A549 (cell line): ENCODE data around the gene HGS. TPM values are rescaled to one million over a fixed set of nuclear protein-coding genes. Genes with fewer than 3 reads are reported as not detected.
A peak's percentile ranks its signal among the peaks of the same experiment; 100 is the strongest.

Experiments
- ATAC-seq, 2 experiments: fragments of 200-7000 bp in 1 of 2; fragments of >200 bp in 1 of 2; cut with Nextera tagmentation in 1 of 2; cut with Tn5 transposase in 1 of 2; 3 replicates each; pipeline versions ENCODE4 v1.8.0 to v1.9.1; 2018 to 2020; ENCODE audit warnings: mild to moderate bottlenecking in 1 of 2, moderate library complexity in 1 of 2
- CTCF ChIA-PET: fragments of 300-600 bp; sonication (Branson Sonifier 250); formaldehyde crosslinking; extraction: SDS; loops from one replicate; lab custom pipeline; 2021; ENCODE audit warnings: antibody characterized with exemption, inconsistent platforms; lab: Yijun Ruan, JAX
- POLR2A ChIA-PET: fragments of 350-600 bp; formaldehyde crosslinking; extraction: SDS; loops from one replicate; lab custom pipeline; 2021; ENCODE audit warnings: antibody characterized with exemption, inconsistent platforms; lab: Yijun Ruan, JAX
- DNase-seq, 2 experiments: peaks; one replicate each; pipeline versions ENCODE4 v3.0.0 to v3.0.0-alpha.2; 2011 to 2016; ENCODE audit warnings: low read depth in 1 of 2, low spot score in 1 of 2
- FAIRE-seq: peaks from 2 replicates; lab custom pipeline; 2011; peaks lifted over from hg19 to GRCh38; lab: Jason Lieb, UNC
- H3K27ac ChIP-seq, 2 experiments: fragments of >200 bp; sonication (Bioruptor Twin); formaldehyde crosslinking; 3 replicates each; pipeline ENCODE4 v1.5.1; 2016 to 2017
- H3K4me1 ChIP-seq: fragments of >200 bp; sonication (Bioruptor Twin); formaldehyde crosslinking; 3 replicates; pipeline ENCODE4 v1.6.1; 2016
- H3K4me2 ChIP-seq: fragments of >200 bp; sonication (Bioruptor Twin); formaldehyde crosslinking; 3 replicates; pipeline ENCODE4 v1.6.1; 2016
- H3K4me3 ChIP-seq: fragments of >200 bp; sonication (Bioruptor Twin); formaldehyde crosslinking; 3 replicates; pipeline ENCODE4 v1.5.1; 2016
- H3K9me3 ChIP-seq: fragments of >200 bp; sonication (Bioruptor Twin); formaldehyde crosslinking; 3 replicates; pipeline ENCODE4 v1.6.1; 2016
- CHD4 ChIP-seq: fragments of 200-600 bp; sonication (generic); IDR thresholded peaks from 2 replicates; pipeline ENCODE4 v1.6.1; 2016; ENCODE audit warnings: antibody characterized with exemption, mild to moderate bottlenecking, borderline replicate concordance
- ESRRA ChIP-seq: fragments of 150-350 bp; IDR thresholded peaks from 2 replicates; pipeline ENCODE4 v1.6.1; 2014; ENCODE audit warnings: mild to moderate bottlenecking, low read length, borderline replicate concordance
- FOSB ChIP-seq: fragments of 250-450 bp; sonication (Bioruptor Pico); IDR thresholded peaks from 2 replicates; pipeline ENCODE4 v1.5.0; 2020; ENCODE audit warnings: mild to moderate bottlenecking, moderate library complexity
- FOXS1 ChIP-seq: fragments of 250-450 bp; sonication (Bioruptor Pico); IDR thresholded peaks from 2 replicates; pipeline ENCODE4 v1.5.0; 2020; ENCODE audit warnings: mild to moderate bottlenecking, moderate library complexity
- HMGXB4 ChIP-seq: fragments of 250-450 bp; sonication (Bioruptor Pico); IDR thresholded peaks from 2 replicates; pipeline ENCODE4 v1.5.0; 2021; ENCODE audit warnings: mild to moderate bottlenecking, moderate library complexity, borderline replicate concordance
- HOXB5 ChIP-seq: fragments of 250-450 bp; sonication (Bioruptor Pico); IDR thresholded peaks from 2 replicates; pipeline ENCODE4 v1.5.0; 2020; ENCODE audit warnings: mild to moderate bottlenecking, moderate library complexity
- JUN ChIP-seq, 2 experiments: fragments of >200 bp; sonication (Bioruptor Twin); formaldehyde crosslinking; IDR thresholded peaks; 2 replicates in 1 of 2; 3 replicates in 1 of 2; pipeline ENCODE4 v1.6.1; 2016 to 2017
- KDM1A ChIP-seq: fragments of 200-600 bp; sonication (generic); IDR thresholded peaks from 2 replicates; pipeline ENCODE4 v1.6.1; 2016; ENCODE audit warnings: low read depth, mild to moderate bottlenecking
- MYC ChIP-seq: IDR thresholded peaks from 2 replicates; pipeline ENCODE4 v1.6.1; 2012; ENCODE audit warnings: mild to moderate bottlenecking, inconsistent platforms, low read length, improper control_type of control experiment, borderline replicate concordance
- NPAS2 ChIP-seq: fragments of 250-450 bp; sonication (Bioruptor Pico); IDR thresholded peaks from 2 replicates; pipeline ENCODE4 v1.8.0; 2022; ENCODE audit warnings: mild to moderate bottlenecking, moderate library complexity, borderline replicate concordance
- NR3C1 ChIP-seq: fragments of >200 bp; sonication (Bioruptor Twin); formaldehyde crosslinking; IDR thresholded peaks from 3 replicates; pipeline ENCODE4 v1.6.1; 2017
- RCOR1 ChIP-seq: fragments of 150-350 bp; IDR thresholded peaks from 2 replicates; pipeline ENCODE4 v1.6.1; 2014; ENCODE audit warnings: antibody characterized with exemption, low read length, low read depth
- RNF2 ChIP-seq: fragments of 200-600 bp; sonication (generic); IDR thresholded peaks from 2 replicates; pipeline ENCODE4 v1.6.1; 2016; ENCODE audit warnings: low read depth, mild to moderate bottlenecking, antibody characterized with exemption, moderate library complexity, borderline replicate concordance
- TFCP2L1 ChIP-seq: fragments of 250-450 bp; sonication (Bioruptor Pico); IDR thresholded peaks from 2 replicates; pipeline ENCODE4 v1.5.0; 2021; ENCODE audit warnings: mild to moderate bottlenecking
- WGBS: methylation state at CpG from one replicate; pipeline ENCODE4 v1.1.6; 2017; ENCODE audit errors: missing lambda C conversion rate; 5-methylcytosine and 5-hydroxymethylcytosine counted together
- polyA plus RNA-seq, 4 experiments: library from polyadenylated mRNA; depleted of rRNA in 3 of 4; stranded (reverse); fragments of >200 nt; fragmentation: RNase III in 1 of 4; extraction: RNeasy Plus Mini Kit Qiagen cat#74134 plus additional on column Dnase treatment in 1 of 4; gene quantifications; 2 replicates in 3 of 4; 3 replicates in 1 of 4; pipeline ENCODE4 v1.2.3, GENCODE V29; 2011 to 2017
- TF ChIP-seq, protein P1 (sequence below): fragments of >200 bp; sonication (Bioruptor Twin); formaldehyde crosslinking; IDR thresholded peaks from 3 replicates; pipeline ENCODE4 v1.5.1; 2016
- TF ChIP-seq, protein P2 (sequence below): fragments of >200 bp; sonication (Bioruptor Twin); formaldehyde crosslinking; IDR thresholded peaks from 3 replicates; pipeline ENCODE4 v1.6.1; 2016

The HGS gene
- polyA plus RNA-seq, 2 of the 4 experiments (the other 2 are of a cell fraction): 85.9 to 130 TPM

- TF ChIP-seq, protein P1, sequence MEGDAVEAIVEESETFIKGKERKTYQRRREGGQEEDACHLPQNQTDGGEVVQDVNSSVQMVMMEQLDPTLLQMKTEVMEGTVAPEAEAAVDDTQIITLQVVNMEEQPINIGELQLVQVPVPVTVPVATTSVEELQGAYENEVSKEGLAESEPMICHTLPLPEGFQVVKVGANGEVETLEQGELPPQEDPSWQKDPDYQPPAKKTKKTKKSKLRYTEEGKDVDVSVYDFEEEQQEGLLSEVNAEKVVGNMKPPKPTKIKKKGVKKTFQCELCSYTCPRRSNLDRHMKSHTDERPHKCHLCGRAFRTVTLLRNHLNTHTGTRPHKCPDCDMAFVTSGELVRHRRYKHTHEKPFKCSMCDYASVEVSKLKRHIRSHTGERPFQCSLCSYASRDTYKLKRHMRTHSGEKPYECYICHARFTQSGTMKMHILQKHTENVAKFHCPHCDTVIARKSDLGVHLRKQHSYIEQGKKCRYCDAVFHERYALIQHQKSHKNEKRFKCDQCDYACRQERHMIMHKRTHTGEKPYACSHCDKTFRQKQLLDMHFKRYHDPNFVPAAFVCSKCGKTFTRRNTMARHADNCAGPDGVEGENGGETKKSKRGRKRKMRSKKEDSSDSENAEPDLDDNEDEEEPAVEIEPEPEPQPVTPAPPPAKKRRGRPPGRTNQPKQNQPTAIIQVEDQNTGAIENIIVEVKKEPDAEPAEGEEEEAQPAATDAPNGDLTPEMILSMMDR: no peak
- TF ChIP-seq CHD4 (no peak), MYC (no peak)
These were observed 11.4 kb downstream of the HGS start (continued) for GRCh38 chr17:81695211-81695610.

DNA sequence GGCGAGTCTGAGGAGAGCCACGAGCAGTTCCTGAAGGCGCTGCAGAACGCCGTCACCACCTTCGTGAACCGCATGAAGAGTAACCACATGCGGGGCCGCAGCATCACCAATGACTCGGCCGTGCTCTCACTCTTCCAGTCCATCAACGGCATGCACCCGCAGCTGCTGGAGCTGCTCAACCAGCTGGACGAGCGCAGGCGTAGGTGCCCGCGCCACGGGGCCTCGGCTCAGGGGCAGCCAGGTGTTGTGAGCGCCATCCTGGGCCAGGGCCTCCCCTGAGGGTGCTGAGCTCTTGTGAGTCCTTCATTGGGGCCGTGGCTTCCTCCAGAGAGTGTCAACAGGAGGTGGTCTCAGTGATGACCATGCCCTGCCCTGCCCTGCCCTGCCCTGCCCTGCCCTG is 12.0 kb downstream of the HGS start:
- H3K9me3 ChIP-seq: no peaks in the 10 kb centered on the region
- ATAC-seq (0 out of 6 replicates have a peak, but pooled peaks of 1 of the 2 experiments have one; percentile 1), FAIRE-seq (no peak), DNase-seq (no peak)
- H3K4me2 ChIP-seq: no peak overlapping the region
- CTCF ChIA-PET: interaction anchor here (0.7 to 5.1 kb wide), 8 partner anchors 8 to 335 kb away, joined by 3 to 54 read pairs (median 4); partner anchors contain the start of genes ARL16 and HGS
- POLR2A ChIA-PET: interaction anchor here (1.1 to 1.6 kb wide), 2 partner anchors 12 to 16 kb away, joined by 6 to 8 read pairs; partner anchors contain the start of genes ARL16, HGS and SLC25A10
- 95% methylated on average over 22 of the region's 22 CpGs for WGBS
- H3K4me3 ChIP-seq: no peak overlapping the region
- TF ChIP-seq KDM1A (no peak), RNF2 (no peak), JUN (IDR thresholded peaks at IDR 0.05) (no peak), NPAS2 (no peak), NR3C1 (no peak), FOSB (CRISPR knock-in tag) (no peak), TFCP2L1 (CRISPR knock-in tag) (no peak), HOXB5 (CRISPR knock-in tag) (no peak), HMGXB4 (CRISPR knock-in tag) (no peak), FOXS1 (CRISPR knock-in tag) (no peak), RCOR1 (no peak), ESRRA (no peak)
- TF ChIP-seq, protein P2, sequence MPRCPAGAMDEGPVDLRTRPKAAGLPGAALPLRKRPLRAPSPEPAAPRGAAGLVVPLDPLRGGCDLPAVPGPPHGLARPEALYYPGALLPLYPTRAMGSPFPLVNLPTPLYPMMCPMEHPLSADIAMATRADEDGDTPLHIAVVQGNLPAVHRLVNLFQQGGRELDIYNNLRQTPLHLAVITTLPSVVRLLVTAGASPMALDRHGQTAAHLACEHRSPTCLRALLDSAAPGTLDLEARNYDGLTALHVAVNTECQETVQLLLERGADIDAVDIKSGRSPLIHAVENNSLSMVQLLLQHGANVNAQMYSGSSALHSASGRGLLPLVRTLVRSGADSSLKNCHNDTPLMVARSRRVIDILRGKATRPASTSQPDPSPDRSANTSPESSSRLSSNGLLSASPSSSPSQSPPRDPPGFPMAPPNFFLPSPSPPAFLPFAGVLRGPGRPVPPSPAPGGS: no peak
- TF ChIP-seq, protein P1: no peak
- TF ChIP-seq, all 56 proteins: peak for 0
- Histone ChIP-seq H3K4me1 (peaks cover 3% of the 10 kb centered on the region; the same call in 1 of the 3 replicates), H3K27ac (no peak overlapping the region)
